ENCODE results near the gene GZMA.

DNA sequence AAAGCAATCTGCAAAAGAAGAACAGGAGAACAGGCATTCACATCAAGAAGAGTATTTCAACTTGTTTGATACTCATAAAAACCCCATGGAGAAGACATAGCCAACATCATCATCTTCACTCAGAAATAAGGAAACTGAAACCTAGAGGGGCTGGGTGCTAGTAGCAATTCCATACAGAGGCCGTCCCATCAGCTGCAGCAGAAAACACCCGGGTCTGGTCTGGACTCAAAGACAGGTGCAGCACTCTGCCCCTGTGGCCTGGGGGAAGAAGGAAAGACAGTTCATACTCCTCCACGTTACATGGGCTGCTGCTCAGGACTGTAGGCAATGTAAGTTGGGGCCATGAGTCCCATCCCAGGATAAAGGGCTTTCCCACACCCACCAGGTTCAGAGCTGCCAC lies 11.6 kb downstream of the GZMA start:
- no peak for TF ChIP-seq EZH2 (IDR thresholded peaks at IDR 0.05; ENCODE audit: borderline replicate concordance, low read depth, low read length, severe bottlenecking)
- TF ChIP-seq, protein P1, sequence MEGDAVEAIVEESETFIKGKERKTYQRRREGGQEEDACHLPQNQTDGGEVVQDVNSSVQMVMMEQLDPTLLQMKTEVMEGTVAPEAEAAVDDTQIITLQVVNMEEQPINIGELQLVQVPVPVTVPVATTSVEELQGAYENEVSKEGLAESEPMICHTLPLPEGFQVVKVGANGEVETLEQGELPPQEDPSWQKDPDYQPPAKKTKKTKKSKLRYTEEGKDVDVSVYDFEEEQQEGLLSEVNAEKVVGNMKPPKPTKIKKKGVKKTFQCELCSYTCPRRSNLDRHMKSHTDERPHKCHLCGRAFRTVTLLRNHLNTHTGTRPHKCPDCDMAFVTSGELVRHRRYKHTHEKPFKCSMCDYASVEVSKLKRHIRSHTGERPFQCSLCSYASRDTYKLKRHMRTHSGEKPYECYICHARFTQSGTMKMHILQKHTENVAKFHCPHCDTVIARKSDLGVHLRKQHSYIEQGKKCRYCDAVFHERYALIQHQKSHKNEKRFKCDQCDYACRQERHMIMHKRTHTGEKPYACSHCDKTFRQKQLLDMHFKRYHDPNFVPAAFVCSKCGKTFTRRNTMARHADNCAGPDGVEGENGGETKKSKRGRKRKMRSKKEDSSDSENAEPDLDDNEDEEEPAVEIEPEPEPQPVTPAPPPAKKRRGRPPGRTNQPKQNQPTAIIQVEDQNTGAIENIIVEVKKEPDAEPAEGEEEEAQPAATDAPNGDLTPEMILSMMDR (IDR thresholded peaks at IDR 0.05; ENCODE audit: borderline replicate concordance, extremely low read depth, low read length, poor library complexity, severe bottlenecking), result no peak
